Ishikawa (cell line): ENCODE results near the gene HSD17B10.

ENCODE experiments used
- CEBPB ChIP-seq: IDR thresholded peaks from 2 replicates; pipeline ENCODE4 v1.6.1; 2012
- CREB1 ChIP-seq: IDR thresholded peaks from 2 replicates; pipeline ENCODE4 v1.6.1; 2012; ENCODE audit warnings: low read depth
- EGR1 ChIP-seq: IDR thresholded peaks from 2 replicates; pipeline ENCODE4 v1.6.1; 2012
- EP300 ChIP-seq: IDR thresholded peaks from 2 replicates; pipeline ENCODE4 v1.6.1; 2012; ENCODE audit warnings: borderline replicate concordance
- FOXM1 ChIP-seq: IDR thresholded peaks from 2 replicates; pipeline ENCODE4 v1.6.1; 2012; ENCODE audit warnings: low read depth, borderline replicate concordance
- NFIC ChIP-seq: IDR thresholded peaks from 2 replicates; pipeline ENCODE4 v1.6.1; 2012
- RAD21 ChIP-seq: IDR thresholded peaks from 2 replicates; pipeline ENCODE4 v1.6.1; 2012; ENCODE audit warnings: low read depth
- TAF1 ChIP-seq: IDR thresholded peaks from 2 replicates; pipeline ENCODE4 v1.6.1; 2012; ENCODE audit warnings: low read depth, mild to moderate bottlenecking
- TCF12 ChIP-seq: IDR thresholded peaks from 2 replicates; pipeline ENCODE4 v1.6.1; 2012; ENCODE audit warnings: low read depth
- TEAD4 ChIP-seq: IDR thresholded peaks from 2 replicates; pipeline ENCODE4 v1.6.1; 2012
- YY1 ChIP-seq: IDR thresholded peaks from 2 replicates; pipeline ENCODE4 v1.6.1; 2012; ENCODE audit warnings: low read depth
- ZBTB7A ChIP-seq: IDR thresholded peaks from 2 replicates; pipeline ENCODE4 v1.6.1; 2012; ENCODE audit warnings: low read depth
- TF ChIP-seq, protein P1 (sequence below): IDR thresholded peaks from 2 replicates; pipeline ENCODE4 v1.6.1; 2012; ENCODE audit warnings: low read depth, mild to moderate bottlenecking
- TF ChIP-seq, protein P2 (sequence below): IDR thresholded peaks from 2 replicates; pipeline ENCODE4 v1.6.1; 2012
- TF ChIP-seq, protein P3 (sequence below): IDR thresholded peaks from 2 replicates; pipeline ENCODE4 v1.6.1; 2012

The HSD17B10 gene

DNA sequence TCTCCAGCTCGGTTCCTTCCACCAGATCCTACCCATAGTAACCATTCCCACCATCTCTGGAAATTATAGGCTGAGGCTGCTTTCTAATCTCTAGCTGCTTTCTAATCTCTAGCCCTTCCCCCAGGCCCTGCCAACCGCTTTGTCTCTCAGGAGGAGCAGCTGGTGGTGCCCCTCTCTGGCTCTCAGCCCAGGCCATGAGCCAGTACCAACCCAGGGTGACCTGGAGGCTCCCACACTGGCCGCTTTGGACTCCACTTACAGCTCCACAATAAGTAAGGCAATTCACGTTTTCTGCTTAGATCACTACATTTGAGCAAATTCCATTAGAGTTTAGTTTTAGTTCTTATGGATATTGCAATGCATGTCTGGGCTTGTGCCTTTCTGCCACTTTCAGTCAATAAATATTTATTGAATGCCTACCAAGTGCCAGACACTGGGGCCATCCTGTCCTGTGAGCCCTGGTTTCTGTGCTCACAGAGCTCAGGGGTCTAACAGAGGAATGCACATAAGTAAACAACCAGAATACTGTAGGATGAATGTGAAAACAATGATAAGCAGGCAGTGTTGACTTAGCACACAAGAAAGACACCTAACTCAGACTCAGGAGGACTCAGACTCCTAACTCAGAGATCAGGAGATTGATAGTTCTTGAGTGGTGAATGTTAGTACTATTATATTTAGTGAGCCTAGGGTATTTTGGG is 50.6 kb downstream of the HSD17B10 start:
- TF ChIP-seq CEBPB = no peak
- TF ChIP-seq NFIC = no peak
- no peak for TF ChIP-seq TAF1
- TF ChIP-seq, protein P1, sequence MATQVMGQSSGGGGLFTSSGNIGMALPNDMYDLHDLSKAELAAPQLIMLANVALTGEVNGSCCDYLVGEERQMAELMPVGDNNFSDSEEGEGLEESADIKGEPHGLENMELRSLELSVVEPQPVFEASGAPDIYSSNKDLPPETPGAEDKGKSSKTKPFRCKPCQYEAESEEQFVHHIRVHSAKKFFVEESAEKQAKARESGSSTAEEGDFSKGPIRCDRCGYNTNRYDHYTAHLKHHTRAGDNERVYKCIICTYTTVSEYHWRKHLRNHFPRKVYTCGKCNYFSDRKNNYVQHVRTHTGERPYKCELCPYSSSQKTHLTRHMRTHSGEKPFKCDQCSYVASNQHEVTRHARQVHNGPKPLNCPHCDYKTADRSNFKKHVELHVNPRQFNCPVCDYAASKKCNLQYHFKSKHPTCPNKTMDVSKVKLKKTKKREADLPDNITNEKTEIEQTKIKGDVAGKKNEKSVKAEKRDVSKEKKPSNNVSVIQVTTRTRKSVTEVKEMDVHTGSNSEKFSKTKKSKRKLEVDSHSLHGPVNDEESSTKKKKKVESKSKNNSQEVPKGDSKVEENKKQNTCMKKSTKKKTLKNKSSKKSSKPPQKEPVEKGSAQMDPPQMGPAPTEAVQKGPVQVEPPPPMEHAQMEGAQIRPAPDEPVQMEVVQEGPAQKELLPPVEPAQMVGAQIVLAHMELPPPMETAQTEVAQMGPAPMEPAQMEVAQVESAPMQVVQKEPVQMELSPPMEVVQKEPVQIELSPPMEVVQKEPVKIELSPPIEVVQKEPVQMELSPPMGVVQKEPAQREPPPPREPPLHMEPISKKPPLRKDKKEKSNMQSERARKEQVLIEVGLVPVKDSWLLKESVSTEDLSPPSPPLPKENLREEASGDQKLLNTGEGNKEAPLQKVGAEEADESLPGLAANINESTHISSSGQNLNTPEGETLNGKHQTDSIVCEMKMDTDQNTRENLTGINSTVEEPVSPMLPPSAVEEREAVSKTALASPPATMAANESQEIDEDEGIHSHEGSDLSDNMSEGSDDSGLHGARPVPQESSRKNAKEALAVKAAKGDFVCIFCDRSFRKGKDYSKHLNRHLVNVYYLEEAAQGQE = no peak
- no peak for TF ChIP-seq TCF12
- no peak for TF ChIP-seq RAD21
- no peak for TF ChIP-seq EP300
- no peak for TF ChIP-seq TEAD4
- TF ChIP-seq CREB1 = no peak
- TF ChIP-seq, protein P2, sequence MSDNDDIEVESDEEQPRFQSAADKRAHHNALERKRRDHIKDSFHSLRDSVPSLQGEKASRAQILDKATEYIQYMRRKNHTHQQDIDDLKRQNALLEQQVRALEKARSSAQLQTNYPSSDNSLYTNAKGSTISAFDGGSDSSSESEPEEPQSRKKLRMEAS = no peak
- TF ChIP-seq FOXM1 = no peak
- TF ChIP-seq, protein P3, sequence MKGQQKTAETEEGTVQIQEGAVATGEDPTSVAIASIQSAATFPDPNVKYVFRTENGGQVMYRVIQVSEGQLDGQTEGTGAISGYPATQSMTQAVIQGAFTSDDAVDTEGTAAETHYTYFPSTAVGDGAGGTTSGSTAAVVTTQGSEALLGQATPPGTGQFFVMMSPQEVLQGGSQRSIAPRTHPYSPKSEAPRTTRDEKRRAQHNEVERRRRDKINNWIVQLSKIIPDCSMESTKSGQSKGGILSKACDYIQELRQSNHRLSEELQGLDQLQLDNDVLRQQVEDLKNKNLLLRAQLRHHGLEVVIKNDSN = no peak
- no peak for TF ChIP-seq ZBTB7A
- TF ChIP-seq EGR1 = no peak
- no peak for TF ChIP-seq YY1
